Astrocyte of the cerebellum (primary cell): ENCODE results near the gene SEZ6.

Experiments used
- DNase-seq: peaks from one replicate; pipeline ENCODE4 v3.0.0-alpha.2; 2011; ENCODE audit warnings: low read depth
- H3K4me3 ChIP-seq: 2 replicates; pipeline ENCODE4 v1.5.1; 2011; ENCODE audit warnings: mild to moderate bottlenecking, low read depth, low read length, moderate library complexity
- in situ Hi-C: cut with HindIII; loops from 2 replicates; pipeline ENCODE4 v1.10.0; 2017; ENCODE audit warnings: low sequenced_read_pairs
- TF ChIP-seq, protein P1 (sequence below): IDR thresholded peaks from 2 replicates; pipeline ENCODE4 v1.5.1; 2012; ENCODE audit warnings: low read length, low read depth, moderate library complexity, mild to moderate bottlenecking; ENCODE audit errors: missing control alignments

Gene SEZ6

DNA sequence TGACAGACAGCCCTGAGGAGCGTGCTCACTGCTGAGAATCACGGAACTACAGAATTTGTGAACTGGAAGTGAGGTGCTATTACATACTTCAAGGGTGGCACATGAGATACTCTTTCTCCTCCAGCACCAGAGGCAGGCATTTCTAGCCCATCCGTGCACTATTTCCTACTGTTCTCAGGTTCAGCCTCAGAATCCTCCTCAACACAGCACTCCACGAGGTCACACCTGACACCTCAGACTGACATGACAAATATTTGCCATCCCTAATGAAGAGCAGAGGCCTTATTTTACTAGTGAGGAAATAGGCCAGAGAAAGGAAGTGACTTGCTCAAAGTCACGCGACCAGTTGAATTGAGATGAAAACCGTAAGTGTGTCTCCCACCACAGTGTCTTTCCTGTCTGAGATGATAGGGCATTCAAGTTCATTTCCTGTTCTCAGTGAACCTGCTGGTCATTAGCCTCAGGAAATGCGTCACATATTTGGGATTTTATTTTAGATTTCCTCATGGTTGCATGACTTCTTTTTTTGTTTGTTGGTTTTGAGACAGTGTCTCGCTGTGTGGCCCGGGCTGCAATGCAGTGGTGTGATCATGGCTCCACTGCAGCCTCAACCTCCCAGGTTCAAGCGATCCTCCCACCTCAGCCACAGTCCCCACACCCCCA is 23.6 kb downstream of the SEZ6 start:
- DNase-seq, result no peak
- no peak overlapping the region for H3K4me3 ChIP-seq
- TF ChIP-seq, protein P1, sequence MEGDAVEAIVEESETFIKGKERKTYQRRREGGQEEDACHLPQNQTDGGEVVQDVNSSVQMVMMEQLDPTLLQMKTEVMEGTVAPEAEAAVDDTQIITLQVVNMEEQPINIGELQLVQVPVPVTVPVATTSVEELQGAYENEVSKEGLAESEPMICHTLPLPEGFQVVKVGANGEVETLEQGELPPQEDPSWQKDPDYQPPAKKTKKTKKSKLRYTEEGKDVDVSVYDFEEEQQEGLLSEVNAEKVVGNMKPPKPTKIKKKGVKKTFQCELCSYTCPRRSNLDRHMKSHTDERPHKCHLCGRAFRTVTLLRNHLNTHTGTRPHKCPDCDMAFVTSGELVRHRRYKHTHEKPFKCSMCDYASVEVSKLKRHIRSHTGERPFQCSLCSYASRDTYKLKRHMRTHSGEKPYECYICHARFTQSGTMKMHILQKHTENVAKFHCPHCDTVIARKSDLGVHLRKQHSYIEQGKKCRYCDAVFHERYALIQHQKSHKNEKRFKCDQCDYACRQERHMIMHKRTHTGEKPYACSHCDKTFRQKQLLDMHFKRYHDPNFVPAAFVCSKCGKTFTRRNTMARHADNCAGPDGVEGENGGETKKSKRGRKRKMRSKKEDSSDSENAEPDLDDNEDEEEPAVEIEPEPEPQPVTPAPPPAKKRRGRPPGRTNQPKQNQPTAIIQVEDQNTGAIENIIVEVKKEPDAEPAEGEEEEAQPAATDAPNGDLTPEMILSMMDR, result no peak
- in situ Hi-C loops, result no loop called here

DNA sequence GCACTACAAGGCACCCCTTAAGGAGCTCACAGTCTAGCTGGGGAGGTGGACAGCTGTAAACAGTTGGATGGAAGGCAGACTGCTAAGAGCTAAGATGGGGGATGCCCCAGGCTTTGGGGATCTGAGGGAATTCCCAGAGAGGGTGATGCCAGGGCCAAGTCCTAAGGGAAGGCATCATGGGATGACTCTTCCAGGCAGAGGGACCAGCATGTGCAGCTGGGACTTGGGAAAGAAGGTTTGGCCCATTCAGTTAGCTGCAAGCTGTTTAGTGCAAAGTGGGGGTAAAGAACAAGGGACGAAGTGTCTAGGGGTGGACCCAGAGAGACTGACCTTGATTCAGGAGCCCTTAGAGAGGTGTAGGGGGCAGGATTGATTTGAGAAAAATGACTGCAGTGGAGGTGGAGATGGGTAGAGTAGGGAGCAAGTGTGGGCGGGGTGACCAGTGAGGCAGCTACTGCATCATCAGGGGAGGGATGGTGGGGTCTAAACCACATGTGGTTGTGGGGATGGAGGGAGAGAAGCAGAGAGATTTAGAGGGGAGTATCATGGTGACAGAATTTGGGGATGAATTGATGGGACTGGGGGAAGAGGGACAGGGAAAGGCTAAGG is 27.4 kb downstream of the SEZ6 start:
- no peak for DNase-seq
- TF ChIP-seq, protein P1, result no peak
- in situ Hi-C loops, result no loop called here
- H3K4me3 ChIP-seq, result no peak overlapping the region

DNA sequence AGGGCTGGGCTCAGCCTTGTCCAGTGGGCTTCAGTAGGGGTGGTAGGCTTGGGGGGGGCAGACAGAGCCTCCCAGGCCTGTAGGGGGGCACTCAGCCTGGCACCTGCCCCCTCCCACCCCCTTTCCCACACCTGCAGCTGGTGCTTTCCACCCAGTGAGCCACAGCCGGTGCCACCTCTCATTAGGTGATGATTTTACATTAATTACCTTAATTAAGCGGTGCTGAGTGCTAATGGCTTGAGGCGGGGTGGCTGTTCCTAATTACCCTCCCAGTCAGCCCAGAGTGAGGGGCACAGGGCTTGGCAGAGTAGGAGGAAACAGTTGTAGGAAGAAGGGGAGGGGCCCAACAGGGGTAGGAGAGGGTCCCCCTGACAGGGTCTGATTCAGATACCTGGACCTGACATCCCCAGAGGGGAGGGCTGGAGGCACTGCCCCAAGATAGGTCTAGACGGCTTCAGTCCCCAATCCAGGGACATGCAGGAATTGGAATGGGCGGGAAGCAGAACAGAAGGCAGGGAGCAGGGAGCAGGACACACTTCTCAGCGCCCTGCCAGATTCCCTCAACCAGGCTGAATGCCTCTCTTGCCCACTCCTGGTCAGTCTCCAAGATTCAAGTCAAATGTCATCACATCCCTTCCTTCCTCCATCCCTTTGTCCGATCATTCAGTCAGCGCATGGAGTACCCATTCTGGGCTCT is 28.0 kb downstream of the SEZ6 start:
- TF ChIP-seq, protein P1, result no peak
- in situ Hi-C loops, result no loop called here
- DNase-seq, result no peak
- no peak overlapping the region for H3K4me3 ChIP-seq

DNA sequence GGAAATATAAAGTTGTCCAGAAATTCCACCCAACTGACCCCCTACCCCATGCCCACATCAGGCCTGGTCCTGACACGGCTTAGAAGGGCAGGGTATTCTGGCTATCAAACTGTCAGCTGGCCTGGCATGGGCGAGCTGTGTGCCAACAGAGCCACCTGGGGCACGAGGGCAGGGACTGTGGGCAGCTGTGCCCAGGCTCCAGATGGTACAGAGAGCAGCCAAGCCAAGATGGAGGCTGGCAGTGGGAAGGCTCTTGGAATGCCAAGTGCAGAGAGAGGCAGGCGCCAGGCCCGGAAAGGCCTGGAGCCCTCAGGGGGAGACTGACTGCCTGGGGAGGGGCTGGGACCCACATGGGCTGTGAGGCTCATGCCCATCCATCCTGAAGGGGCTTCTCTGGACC is 30.2 kb downstream of the SEZ6 start:
- no peak for DNase-seq
- in situ Hi-C loops, result no loop called here
- H3K4me3 ChIP-seq, result no peak overlapping the region
- TF ChIP-seq, protein P1, result no peak

DNA sequence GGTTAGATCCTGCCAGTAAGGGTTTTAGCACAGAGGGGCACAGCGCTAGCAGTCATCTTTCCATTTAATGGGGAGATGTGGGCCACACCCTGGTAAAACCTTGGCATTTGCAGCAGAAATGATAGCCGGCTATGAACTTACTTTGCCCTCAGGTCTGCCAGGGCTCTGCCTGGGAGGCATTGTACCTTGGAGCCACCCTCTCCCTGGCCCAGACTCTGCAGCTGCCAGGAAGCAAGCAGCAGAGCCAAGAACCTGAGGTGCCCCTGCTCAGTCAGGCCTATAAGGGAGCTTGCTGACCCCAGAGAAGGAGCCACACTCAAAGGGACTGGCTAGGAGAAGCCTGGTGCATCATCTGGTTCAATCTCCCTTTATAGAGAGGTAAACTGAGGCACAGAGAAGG is 30.8 kb downstream of the SEZ6 start:
- no peak for DNase-seq
- in situ Hi-C loops, result no loop called here
- no peak overlapping the region for H3K4me3 ChIP-seq
- TF ChIP-seq, protein P1, result no peak

- no peak overlapping the region for H3K4me3 ChIP-seq
- in situ Hi-C loops, result no loop called here
- TF ChIP-seq, protein P1, result no peak
- no peak for DNase-seq
These were observed 31.4 kb downstream of the SEZ6 start for GRCh38 chr17:28974451-28974850.
